Activated B cell treated with CpG ODN at 0.5 μM for 24 hours (primary cell): Measurements from ENCODE around the gene ITPKB. TPM values are rescaled to one million over a fixed set of nuclear protein-coding genes. Genes with fewer than 3 reads are reported as not detected.
A peak's percentile ranks its signal among the peaks of the same experiment; 100 is the strongest.

Source experiments
- ATAC-seq: fragments of 200-7000 bp; cut with Tn5 transposase; one replicate; pipeline ENCODE4 v1.10.0; 2021; ENCODE audit warnings: low read depth, mild to moderate bottlenecking, moderate library complexity
- CTCF ChIA-PET: fragments of 350-600 bp; sonication (Branson Sonifier 250); formaldehyde crosslinking; loops from one replicate; lab custom pipeline; 2021; ENCODE audit warnings: antibody characterized with exemption; lab: Charles Lee
- POLR2A ChIA-PET: fragments of 350-600 bp; sonication (Branson Sonifier 250); formaldehyde crosslinking; loops from one replicate; lab custom pipeline; 2021; ENCODE audit warnings: antibody characterized with exemption; lab: Charles Lee
- DNase-seq: peaks from one replicate; pipeline ENCODE4 v3.0.0; 2022
- H3K27ac Mint-ChIP-seq: one replicate; pipeline ENCODE4 v1.8.0; 2020; ENCODE audit warnings: mixed read lengths
- H3K27me3 Mint-ChIP-seq: one replicate; pipeline ENCODE4 v1.8.0; 2021; ENCODE audit warnings: mixed read lengths
- H3K36me3 Mint-ChIP-seq: one replicate; pipeline ENCODE4 v1.8.0; 2021; ENCODE audit warnings: low read depth, mixed read lengths
- H3K4me1 Mint-ChIP-seq: one replicate; pipeline ENCODE4 v1.8.0; 2021; ENCODE audit warnings: mixed read lengths
- H3K4me3 Mint-ChIP-seq: one replicate; pipeline ENCODE4 v1.8.0; 2020; ENCODE audit warnings: mild to moderate bottlenecking, mixed read lengths
- H3K9me3 Mint-ChIP-seq: one replicate; pipeline ENCODE4 v1.8.0; 2020; ENCODE audit warnings: mixed read lengths
- intact Hi-C: fragments of 100-400 bp; cut with micrococcal nuclease; formaldehyde crosslinking; loops from one replicate; pipeline ENCODE4 v1.15.1; 2024
- total RNA-seq: library from RNA; stranded (reverse); gene quantifications from 2 replicates; pipeline ENCODE4 v1.2.3, GENCODE V29; 2022
- TF ChIP-seq, protein P1 (sequence below): fragments of 200-600 bp; IDR thresholded peaks from one replicate; pipeline ENCODE4 v1.8.0; 2022; ENCODE audit warnings: antibody characterized with exemption, mild to moderate bottlenecking

The ITPKB gene
- total RNA-seq, 1 donor from 2014 or later: 97.3 TPM

DNA sequence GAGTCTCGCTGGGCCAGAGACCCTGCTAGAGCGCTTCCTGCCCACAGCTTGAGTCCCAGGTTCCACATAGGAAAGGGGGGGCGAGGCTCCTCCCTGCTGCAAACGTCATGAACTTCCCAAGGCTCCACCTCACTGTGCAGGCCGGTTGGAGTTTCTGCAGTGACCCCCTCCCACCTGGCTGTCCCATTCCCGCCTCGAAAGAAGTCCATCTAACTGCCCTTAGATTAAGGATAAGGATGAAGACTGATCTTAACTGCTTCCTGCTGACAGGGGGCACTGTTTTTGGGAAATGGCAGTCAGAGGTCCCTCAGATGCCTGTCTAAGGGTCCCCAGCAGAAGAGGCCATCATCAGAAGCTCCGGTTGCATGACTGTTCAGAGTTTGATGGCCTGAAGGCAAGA lies 127.8 kb downstream of the ITPKB start:
- H3K36me3 Mint-ChIP-seq: no peaks in the 10 kb centered on the region
- no peak for ATAC-seq
- H3K9me3 Mint-ChIP-seq: no peaks in the 10 kb centered on the region
- ChIA-PET CTCF (no interaction called here), POLR2A (no interaction called here)
- intact Hi-C loops: no loop called here
- H3K4me1 Mint-ChIP-seq: no peaks in the 10 kb centered on the region
- DNase-seq: no peak
- H3K4me3 Mint-ChIP-seq: no peak overlapping the region
- TF ChIP-seq, protein P1, sequence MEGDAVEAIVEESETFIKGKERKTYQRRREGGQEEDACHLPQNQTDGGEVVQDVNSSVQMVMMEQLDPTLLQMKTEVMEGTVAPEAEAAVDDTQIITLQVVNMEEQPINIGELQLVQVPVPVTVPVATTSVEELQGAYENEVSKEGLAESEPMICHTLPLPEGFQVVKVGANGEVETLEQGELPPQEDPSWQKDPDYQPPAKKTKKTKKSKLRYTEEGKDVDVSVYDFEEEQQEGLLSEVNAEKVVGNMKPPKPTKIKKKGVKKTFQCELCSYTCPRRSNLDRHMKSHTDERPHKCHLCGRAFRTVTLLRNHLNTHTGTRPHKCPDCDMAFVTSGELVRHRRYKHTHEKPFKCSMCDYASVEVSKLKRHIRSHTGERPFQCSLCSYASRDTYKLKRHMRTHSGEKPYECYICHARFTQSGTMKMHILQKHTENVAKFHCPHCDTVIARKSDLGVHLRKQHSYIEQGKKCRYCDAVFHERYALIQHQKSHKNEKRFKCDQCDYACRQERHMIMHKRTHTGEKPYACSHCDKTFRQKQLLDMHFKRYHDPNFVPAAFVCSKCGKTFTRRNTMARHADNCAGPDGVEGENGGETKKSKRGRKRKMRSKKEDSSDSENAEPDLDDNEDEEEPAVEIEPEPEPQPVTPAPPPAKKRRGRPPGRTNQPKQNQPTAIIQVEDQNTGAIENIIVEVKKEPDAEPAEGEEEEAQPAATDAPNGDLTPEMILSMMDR: no peak
- peaks cover 5% of the 10 kb centered on the region for H3K27me3 Mint-ChIP-seq
- H3K27ac Mint-ChIP-seq: no peak overlapping the region

DNA sequence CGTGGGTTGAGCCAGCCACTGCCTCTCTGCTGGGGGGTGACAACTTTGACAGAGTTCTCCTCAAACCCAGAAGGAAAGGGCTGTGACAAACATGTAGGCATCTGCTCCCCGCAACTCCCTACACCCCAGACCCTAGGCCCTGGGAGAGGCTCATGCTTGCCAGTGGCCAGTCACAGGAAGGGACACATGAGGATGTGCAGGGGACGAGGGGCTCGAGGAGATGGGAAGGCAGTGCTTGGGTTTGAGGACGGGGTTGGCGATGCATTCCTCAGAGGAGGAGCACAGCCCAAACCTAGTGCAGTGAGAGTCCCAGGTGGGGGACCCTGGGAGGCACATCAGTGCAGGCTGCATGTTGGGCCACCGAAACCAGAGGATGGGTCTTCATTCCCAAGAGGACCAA lies 128.4 kb downstream of the ITPKB start:
- ATAC-seq: no peak
- POLR2A ChIA-PET: no interaction called here

DNA sequence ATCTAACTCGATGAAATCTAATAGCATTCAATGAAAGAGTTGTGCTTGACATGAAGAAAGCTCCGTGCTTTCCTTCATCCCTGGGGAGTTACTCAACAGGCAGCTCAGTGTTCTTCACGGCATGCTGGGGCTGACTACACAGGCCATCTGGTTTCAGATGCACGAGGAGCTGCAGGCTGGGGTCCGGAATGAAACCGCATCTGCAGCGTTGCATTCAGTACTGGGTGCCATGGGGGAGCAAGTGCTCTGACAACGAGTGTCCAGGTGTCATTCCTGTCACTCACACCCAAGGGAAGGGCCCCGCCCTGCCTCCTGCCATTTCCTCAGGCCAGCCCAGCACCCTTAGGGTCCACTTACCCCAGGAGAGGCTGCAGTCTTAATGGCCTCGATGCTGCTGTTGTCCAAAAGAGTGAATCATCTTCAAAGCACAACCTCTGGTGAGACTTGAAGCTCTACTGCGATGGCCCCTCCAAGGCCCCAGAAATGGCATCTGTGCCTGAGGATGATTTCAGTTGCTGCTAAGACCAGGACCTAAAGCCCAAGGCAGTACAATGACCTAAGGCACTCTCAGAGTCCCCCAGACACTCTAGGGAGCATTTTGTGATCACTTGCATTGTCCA lies 129.1 kb downstream of the ITPKB start:
- no peak for ATAC-seq
- no peaks in the 10 kb centered on the region for H3K4me1 Mint-ChIP-seq
- no peaks in the 10 kb centered on the region for H3K36me3 Mint-ChIP-seq
- intact Hi-C loops: no loop called here
- DNase-seq: no peak
- CTCF ChIA-PET: interaction anchor here (1.0 to 2.4 kb wide), 4 partner anchors 24 to 218 kb away, joined by 3 to 9 read pairs (median 4); partner anchors contain the start of gene STUM
- TF ChIP-seq, protein P1: no peak
- no peaks in the 10 kb centered on the region for H3K9me3 Mint-ChIP-seq
- no peak overlapping the region for H3K4me3 Mint-ChIP-seq
- peaks cover 5% of the 10 kb centered on the region for H3K27me3 Mint-ChIP-seq
- POLR2A ChIA-PET: no interaction called here
- H3K27ac Mint-ChIP-seq: no peak overlapping the region

More for the DNA sequence above, 128.4 kb downstream of the ITPKB start:
- intact Hi-C loops: no loop called here
- H3K27me3 Mint-ChIP-seq: peaks cover 5% of the 10 kb centered on the region
- no peaks in the 10 kb centered on the region for H3K36me3 Mint-ChIP-seq
- CTCF ChIA-PET: interaction anchor here (1.0 to 2.4 kb wide), 2 partner anchors 23 to 64 kb away, joined by 3 to 9 read pairs; no protein-coding TSS in a partner anchor
- no peak overlapping the region for H3K4me3 Mint-ChIP-seq
- TF ChIP-seq, protein P1: no peak
- H3K9me3 Mint-ChIP-seq: no peaks in the 10 kb centered on the region
- no peaks in the 10 kb centered on the region for H3K4me1 Mint-ChIP-seq
- DNase-seq: no peak
- H3K27ac Mint-ChIP-seq: no peak overlapping the region

DNA sequence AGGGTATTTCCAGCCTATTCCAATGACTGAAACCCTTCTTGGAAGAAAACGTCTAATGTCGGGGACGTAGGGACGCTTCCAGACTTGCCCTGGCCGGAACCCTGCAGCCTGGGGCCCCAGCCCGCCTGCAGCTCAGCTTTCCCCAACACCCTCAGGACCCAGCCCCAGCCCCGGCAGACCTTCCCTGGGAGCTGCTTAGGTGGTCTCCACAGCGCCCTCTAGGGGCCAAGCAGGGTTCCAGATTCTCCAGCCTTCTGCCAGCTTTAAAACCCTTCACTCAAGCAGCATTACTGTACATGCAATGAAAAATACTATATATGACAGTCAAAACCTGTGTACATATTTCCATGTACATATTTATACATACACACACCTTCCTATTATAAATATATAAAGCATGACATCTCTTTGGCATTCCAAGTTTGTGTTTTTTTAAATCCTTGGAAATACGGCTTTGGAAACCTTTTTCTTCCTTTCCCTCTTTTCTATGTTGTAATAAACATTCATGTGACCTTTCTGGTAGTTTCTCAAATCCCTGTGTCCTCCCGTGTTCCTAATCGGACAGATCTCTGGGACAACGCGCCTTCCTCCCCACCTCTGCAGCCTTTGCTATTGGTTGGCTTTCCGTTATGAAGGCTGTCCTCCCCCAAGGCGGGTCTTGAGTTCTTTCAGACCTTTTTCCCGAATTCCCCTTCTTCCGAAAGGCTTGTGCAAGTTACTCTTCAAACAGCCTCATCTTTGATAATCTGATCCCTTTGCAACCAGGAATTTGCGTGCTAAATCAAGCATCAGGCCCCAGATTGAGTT lies 130.2 kb downstream of the ITPKB start:
- intact Hi-C loops: loop anchor here (1.0 kb wide), 2 partner anchors 62 to 185 kb away; no protein-coding TSS in a partner anchor
- POLR2A ChIA-PET: interaction anchor here (0.5 kb wide), 1 partner anchor 59 kb away, joined by 3 read pairs; no protein-coding TSS in a partner anchor
- Mint-ChIP-seq H3K9me3 (no peaks in the 10 kb centered on the region), H3K27me3 (peaks cover 5% of the 10 kb centered on the region), H3K4me1 (no peaks in the 10 kb centered on the region), H3K36me3 (no peaks in the 10 kb centered on the region), H3K4me3 (no peak overlapping the region), H3K27ac (no peak overlapping the region)
- CTCF ChIA-PET: interaction anchor here (0.5 to 2.4 kb wide), 8 partner anchors 8 to 219 kb away, joined by 3 to 9 read pairs (median 4); partner anchors contain the start of gene STUM
- peak; percentile 61 for ATAC-seq
- TF ChIP-seq, protein P1: peak; percentile 39
- peak; percentile 55 for DNase-seq

DNA sequence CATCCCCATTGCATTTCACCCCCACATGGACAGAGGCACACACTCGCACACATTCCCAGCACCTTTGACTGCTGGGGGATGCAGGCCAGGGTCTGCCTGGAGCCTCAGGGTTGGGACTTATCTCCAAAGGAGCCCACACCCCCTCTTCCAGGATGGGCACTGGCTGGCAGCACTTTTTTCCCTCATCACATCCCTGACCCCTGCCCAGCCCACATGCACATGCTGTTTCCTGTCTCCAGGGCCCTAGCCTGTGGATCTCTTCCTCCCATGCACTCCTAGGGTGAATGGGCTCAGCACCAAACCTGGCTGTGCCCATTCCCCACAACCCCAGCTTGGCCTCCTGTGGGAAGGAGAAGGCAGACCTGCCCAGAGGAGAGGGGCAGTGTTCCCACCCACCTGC lies 131.3 kb downstream of the ITPKB start:
- no peak overlapping the region for H3K27ac Mint-ChIP-seq
- H3K9me3 Mint-ChIP-seq: no peaks in the 10 kb centered on the region
- CTCF ChIA-PET: interaction anchor here (1.3 to 1.9 kb wide), 2 partner anchors 9 to 59 kb away, joined by 4 to 5 read pairs; partner anchors contain the start of gene STUM
- no peak overlapping the region for H3K4me3 Mint-ChIP-seq
- H3K27me3 Mint-ChIP-seq: peaks cover 5% of the 10 kb centered on the region
- intact Hi-C loops: loop anchor here (1.0 kb wide), 2 partner anchors 61 to 184 kb away; no protein-coding TSS in a partner anchor
- H3K36me3 Mint-ChIP-seq: no peaks in the 10 kb centered on the region
- ATAC-seq (no peak), DNase-seq (no peak)
- TF ChIP-seq, protein P1: no peak
- peaks cover 3% of the 10 kb centered on the region for H3K4me1 Mint-ChIP-seq
- POLR2A ChIA-PET: no interaction called here
